HUDEP-2 (cell line): ENCODE data around the gene MFAP2.

Source experiments
- DNase-seq, 76 experiments: peaks; one replicate each; lab custom pipeline; 2025; ENCODE audit not compliant: unreplicated experiment in 76 of 76; lab: John Stamatoyannopoulos, UW

MFAP2 gene, protein sequence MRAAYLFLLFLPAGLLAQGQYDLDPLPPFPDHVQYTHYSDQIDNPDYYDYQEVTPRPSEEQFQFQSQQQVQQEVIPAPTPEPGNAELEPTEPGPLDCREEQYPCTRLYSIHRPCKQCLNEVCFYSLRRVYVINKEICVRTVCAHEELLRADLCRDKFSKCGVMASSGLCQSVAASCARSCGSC

DNA sequence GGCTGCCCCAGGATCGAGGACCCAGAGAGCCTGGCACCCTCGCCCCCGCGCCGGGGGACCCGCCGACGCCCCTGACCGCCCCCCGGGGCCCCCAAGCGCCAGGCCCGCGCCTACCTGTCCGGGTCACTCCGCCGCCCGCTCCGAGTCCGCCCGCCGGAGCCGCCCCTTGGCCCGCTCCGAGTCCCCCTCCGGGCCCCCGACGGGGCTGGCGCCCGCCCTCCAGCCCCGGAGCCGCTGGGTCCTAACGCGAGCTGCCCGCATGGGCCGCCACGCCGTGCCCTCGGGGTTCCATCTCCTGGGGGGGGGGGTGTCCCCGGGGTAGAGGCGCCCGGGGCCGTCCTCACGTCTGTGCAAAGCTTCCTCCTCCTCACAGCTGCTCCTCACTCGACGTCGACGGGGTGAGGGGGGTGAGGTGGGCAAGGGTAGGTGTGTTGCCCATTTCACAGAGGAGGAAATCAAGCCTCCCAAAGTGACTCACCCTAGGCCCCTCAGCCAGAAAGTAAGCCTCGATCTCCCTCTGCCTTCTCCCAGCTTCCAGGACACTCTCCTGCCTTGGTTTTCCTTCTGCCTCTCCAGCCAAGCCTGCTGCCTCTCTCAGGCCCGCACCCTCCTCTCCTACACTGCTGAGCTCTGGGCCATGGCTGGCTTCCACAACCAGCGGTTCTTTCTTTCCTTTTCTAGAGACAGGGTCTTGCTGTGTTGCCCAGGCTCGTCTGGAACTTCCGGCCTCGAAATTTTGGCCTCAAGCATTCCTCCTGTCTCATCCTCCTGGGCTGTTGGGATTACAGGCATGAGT, at the start of gene MFAP2:
Gene MFAP2, minus strand, starts transcription at position 148 of the 796 bp plus-strand sequence. CDS start 2,347 bp downstream, outside the sequence.
- DNase-seq: no peak

DNA sequence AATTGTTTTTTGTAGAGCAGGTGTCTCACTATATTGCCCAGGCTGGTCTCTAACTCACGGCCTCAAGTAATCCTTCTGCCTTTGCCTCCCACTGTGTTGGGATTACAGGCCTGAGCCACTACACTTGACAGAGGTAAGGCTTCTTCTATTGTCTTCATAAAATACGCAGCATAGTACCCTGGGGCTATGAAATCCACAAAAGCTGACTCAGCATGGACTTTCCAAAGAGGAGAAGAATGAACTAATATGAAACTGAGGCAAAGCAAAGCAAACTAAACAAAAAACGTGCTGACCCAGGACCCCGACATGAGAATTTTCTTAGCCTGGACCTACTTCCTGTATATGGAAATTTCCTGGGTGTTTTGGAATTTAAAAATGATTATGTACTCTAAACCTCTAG, 49.8 kb upstream of the MFAP2 start:
- DNase-seq: no peak

DNA sequence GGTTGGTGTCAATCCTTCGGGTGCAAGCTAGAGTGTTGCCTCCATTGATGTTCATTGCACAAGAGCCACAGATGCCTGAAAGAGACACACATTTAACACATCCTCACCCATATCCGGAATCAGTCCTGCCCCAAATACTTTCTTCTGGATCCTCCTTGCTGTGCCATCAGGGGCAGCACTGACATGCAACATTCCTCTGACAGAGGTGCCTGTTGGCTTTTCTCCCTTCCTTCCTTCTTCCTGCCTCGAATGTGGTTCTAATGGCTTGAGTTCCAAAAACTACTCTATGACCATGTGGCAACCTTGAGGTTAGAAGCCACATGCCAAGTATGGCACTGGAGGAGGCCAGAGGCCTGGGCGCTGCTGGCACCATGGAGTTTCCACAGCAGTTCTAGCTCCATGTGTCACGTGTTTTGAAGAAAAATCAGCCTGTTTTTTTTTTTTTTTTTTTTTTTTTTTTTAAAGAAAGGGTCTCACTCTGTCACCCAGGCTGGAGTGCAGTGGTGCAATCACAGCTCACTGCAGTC, 48.3 kb upstream of the MFAP2 start:
- no peak for DNase-seq

DNA sequence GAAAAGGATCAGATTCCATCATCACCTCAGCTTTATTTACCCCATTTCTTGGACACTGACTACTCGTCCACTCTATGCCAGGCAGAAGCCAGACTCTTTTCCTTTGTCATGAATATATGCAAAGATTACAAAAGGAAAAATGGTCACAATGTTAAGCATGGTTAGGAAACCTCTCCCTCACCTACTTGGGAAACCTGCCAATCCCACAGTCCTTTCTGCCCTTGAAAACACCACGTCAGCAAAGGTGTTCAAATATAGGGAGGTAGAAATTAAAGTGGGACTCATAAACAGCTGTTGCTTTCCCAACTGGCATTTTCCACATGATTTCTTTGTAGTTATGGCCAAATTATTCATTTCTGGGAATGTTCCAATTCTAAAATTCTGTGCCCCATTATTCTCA, 47.5 kb upstream of the MFAP2 start:
- DNase-seq: no peak

DNA sequence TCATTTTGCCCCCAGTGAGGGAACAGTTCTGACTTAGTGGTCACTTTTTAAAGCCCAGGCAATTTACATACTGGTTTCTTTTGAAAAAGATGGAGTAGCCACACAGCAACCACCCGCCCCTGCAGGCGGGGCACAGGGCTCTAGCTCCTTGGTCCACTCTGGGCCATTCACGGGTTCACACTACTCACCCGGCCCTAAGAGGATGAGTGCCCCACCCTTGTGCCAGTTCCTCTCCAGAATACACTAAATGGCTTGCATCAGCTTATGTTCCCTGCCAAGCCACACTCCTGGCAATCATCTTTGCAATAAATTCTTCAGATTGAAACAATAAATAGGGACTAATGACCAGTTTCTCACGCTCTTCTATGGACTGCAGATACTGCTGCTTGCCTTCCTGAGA, 47.0 kb upstream of the MFAP2 start:
- no peak for DNase-seq

DNA sequence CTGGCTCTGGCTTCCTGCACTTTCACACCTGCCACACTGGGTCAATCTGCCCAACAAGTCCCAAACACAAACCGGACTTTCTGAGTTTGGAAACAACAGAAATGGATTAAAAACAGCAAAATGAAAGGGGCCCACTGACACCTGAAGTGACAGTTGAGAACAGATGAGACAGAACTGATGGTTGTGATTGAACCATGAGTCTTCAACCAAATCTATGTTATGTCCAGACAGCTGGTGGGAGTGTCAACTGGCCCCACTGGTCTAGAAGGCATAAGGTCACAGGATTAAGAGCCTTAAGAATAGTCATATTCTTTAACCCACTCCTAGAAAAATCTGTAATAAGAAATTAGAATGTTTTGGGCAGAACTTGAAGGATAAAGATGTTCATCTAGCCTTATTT, 44.3 kb upstream of the MFAP2 start:
- DNase-seq: no peak

DNA sequence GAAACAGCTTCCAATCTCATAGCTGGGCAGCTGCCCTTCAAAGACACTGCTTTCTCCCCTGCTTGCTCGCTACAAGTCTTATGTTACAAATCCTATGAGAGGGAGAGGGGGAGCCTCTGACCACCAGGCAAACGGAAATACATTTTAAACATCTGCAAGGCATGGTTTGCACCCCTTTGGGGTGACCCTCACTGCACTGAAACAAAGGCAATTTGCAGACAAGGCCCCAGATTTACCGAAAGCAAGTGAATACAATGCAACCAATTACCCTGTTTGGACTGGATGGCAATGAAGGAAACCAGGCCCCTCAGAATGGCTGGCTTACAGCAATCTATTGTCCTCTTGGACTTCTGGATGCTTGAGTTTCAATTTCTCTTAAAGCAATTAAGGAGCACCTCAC, 43.2 kb upstream of the MFAP2 start:
- no peak for DNase-seq

DNA sequence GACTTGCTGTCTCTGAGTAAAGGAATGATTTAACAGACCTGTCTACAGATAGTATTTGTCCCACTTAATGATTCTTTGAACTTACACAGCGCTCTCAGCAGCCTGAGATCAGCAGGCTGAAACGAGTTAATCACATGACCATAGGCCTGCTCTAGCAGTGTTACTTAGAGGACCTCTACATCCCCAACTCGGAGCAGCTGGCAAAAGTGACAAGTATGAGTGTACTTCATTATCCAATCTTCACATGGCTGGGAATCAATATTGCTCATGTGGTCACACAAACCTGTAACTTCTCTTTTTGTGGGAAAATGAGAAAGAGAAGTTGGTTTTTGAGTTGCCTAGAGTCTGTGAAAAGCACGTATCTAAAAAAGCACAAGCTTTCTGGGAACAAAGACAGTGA, 42.7 kb upstream of the MFAP2 start:
- DNase-seq: no peak

DNA sequence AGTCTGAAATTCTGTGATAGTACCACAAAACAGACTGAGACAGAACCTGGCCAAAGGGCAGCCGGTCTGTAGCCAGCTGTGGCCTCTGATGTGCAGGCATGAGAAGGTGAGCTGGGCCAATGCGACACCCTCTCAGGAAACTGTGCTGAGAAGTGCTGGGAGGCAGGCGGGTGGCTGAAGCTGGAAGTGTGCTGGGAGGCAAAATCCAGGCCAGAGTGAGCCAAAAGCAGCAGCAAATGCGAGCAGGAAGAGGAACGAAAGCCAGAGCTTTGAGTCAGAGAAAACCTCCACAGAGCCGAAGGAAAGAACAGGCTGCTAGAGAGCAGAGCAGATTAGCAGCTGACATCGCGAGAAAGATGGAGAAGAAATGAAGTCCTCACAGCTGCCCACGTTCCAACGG, 41.5 kb upstream of the MFAP2 start:
- DNase-seq: no peak

DNA sequence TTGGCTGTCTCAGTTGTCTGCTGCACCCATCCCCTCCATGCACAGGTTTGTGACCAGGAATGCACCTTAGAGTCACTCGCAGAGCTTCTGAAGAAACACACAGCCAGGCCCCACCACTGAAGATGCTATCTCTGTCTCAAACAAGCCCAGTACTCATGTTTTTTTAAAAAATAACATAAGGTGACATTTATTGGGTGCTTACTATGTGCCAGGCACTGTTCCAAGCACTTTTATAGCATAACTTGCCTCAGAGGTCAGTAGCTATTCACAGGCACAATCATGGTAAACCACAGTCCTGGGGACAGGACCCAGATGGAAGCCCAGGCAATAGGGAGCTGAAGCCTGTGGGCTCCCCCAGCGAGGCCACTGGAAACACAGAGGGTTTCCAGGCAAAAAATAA, 40.1 kb upstream of the MFAP2 start:
- no peak for DNase-seq

DNA sequence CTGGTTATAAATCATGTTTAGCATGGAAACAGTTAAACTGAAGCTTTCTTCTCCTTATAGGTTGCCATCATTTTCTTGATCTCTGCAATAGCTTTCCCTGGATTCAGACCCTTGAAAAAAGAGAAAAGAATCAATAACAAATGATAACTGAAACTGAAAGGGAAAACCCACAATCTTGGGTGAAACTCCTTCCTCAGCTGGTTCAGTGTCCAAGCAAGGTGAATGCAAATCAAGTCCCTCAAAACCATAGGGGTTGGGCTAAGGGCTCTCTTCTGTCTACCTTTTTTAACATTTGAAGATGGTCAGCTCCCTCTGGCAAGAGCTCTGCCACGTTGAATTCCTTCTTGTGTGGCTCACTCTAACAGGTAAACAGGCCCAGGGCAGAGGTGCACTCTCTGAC, 38.4 kb upstream of the MFAP2 start:
- no peak for DNase-seq

DNA sequence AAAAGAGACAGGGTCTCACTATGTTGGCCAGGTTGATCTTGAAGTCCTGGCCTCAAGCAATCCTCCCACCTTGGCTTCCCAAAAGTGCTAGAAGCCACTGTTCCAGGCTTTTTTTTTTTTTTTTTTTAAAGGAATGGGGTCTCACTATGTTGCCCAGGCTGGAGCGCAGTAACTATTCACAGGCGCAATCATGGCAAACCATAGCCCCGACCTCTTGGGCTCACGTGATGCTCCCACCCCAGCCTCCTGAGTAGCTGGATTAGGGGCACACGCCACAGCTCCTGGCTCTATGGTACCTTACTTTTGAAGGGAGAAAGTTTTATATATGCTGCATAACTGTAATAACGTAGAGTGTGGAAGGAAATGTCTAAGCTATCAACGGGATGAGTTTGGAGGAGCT, 37.0 kb upstream of the MFAP2 start:
- DNase-seq: no peak

DNA sequence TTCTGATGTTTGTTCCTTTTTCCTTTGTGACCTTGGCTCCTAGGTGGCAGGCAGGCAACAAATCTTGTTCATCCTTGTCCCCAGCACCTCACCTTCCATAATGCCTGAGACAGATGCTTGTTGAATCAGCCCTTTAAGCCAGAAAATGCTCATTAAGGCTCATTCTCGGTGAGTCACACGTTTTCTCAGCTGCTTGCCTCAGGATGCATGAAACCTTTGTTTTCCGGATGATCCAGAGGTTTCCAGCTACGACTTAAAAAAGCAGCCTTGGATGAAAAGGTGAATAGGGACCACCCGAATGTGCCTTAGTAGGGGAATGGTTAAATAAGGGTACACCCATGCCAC, 35.9 kb upstream of the MFAP2 start:
- no peak for DNase-seq

DNA sequence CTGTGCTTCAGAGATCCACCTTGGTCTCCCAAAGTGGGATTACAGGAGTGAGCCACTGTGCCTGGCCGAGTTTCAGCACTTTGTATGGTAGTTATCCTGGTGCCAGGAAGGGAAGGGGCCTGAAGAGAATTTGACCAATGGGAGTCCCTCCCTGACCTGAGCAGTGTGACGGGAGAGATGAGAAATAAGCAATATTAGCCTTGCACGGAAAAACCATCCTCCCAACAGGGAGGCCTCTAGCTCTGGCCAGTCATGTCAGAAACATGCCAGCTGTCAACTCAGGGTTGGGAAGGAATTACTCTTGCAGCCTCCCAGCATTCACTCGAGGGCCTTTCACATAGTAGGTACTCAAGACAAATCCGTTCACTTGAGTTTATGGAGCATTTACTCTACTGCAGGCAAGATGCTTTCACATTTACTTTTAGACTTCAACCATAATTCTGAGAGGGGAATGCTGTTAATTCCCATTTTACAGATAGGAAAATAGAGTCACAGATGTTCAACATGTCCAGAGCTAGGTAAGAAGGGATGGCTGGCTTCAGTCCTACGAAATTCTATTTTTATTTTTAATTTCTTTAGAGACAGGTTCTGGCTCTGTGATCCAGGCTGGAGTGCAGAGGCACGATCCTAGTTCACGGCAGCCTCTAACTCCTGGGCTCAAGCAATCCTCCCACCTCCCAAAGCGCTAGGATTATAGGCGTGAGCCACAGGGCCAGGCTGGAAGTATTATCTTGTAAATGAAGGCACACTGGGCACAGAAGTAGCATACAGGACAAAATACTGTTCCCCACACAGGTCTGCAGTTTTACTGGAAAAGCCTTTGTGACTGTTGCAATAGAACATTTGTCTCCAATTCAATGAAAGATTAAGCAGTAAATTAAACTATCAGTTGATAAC, 34.5 kb upstream of the MFAP2 start:
- DNase-seq: no peak

DNA sequence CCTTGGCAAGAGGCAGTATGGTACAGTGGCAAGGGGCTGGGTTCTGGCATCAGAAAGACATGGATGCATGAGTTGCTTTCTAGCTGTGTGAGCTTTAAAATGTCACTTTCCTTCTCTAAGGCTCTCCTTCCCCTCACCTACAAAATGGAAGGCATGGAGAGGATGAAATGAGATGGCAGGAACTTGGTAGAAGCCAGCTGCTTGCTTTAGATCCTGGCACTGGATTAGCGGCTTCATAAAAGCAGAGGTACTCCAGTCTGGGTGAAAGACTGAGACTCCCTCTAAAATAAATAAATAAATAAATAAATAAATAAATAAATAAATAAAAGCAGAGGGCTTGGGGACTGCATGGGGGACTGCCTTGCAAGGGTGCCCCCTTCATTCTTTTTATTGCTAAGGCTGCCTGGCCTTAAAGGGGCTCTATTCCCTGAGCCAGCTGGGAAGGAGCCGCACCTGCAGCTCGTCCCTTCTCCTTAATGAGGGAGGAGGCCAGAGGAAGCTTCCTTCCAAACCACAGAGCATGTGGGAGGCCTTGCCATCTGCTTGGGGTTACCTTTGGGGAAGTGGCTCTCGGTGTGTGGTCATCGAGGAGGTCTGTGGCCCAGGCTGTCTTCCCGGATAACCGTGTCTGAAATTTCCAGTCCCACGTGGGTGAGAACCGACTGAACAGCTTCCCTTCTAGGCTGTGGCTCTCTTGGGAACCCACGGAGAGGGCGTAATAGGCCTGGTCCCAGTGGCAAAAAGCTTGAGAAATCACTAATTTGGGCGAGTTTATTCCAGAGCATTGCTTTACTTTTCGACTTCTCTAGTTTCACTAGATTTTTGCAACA, 33.3 kb upstream of the MFAP2 start:
- DNase-seq: peak in 2 of 76 experiments; percentile 1 to 25

DNA sequence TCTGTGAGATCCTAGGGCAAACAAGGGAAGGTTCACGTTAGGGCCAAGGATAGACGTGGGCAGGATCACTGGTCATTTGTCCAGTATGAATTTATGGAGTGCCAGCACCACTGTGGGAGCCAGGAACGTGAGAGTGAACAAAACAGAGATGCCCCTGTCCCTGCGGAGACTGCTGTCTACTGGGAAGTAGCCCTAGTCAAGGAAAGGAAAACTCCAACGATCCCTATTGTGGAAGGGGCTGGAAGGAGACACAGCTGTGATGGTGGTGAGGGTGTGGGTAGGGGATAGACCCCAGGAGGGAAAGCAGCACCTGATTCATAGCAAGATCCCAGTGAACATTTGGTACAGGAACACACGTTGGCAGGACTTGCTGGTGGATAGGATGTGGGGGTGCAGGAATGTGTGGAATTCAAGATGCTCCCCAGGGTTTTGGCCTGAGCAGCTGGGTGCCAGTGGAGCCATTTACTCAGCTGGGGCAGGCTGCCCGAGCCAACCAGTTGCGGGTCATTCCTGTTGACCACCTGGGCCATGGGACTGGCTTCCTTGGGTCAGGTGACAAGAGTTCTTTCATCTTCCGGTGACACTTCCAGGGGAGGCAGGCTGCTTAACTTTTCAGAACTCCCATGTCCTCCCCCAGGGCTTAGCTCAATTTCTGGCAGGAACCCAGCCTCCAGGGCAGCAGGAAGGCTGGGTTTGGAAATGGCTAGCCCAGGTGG, 32.5 kb upstream of the MFAP2 start:
- no peak for DNase-seq

DNA sequence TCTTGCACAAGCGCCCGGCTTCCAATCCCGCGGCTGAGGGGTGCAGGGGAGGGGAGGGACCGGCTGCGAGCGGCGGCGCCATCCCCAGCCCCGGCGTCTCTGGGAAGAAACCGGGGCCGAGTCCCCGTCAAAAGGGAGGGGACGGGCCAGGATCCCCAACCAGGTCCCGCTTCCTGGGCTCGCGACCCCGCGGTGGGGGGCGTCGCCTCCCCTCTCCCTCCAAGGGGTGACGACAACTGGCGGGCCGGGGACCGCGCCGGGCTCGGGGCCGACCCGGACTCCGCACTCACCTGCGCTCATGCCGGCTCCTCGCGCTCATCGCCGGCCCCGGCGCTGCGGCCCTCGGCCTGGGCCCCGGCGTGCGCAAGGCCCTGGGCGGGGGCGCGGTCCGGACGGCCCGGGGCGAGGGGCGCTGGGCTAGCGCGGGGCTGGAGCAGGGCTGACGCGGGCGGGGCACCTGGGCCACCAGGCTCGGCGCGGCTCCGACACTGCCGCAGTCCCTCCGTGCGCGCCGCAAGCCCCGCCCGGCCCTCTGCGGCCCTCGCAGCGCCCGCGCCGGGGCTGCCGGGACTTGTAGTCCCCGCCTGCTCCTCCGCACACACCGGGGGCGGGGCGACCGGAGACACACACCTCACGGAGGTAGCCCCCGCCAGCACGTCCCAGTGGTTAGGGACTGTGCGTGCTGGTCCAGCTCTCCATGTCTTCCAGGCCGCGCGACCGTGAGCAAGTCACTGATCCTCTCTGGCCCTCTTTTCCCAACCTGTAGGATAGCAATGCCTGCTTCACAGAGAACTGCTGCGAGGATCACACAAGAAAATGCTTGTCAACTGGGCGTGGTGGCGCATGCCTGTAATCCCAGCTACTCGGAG, 31.3 kb upstream of the MFAP2 start, which contains the start of gene ATP13A2:
Gene ATP13A2, minus strand, starts transcription at position 490 of the 869 bp plus-strand sequence. Its CDS starts 190 bp downstream, at position 300.
- DNase-seq: peak in 65 of 76 experiments; percentile 4 to 76 (median 55)

DNA sequence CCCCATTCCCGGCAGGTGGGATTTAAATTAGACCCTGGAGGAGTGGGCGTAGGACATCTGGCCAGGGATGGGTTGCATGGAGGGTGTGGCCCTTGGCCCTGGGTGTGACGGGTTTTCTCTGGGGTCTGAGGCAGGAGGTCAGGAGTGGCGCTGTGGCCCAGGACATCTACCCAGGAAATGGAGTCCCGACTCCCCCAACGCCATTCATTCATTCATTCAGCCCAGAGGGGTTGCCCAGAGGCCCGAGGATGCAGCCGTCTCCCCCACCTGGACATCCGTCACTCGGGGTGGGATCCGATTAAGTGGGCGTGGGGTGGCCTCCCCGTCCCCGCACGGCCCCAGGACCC, 30.6 kb upstream of the MFAP2 start:
- DNase-seq: no peak

DNA sequence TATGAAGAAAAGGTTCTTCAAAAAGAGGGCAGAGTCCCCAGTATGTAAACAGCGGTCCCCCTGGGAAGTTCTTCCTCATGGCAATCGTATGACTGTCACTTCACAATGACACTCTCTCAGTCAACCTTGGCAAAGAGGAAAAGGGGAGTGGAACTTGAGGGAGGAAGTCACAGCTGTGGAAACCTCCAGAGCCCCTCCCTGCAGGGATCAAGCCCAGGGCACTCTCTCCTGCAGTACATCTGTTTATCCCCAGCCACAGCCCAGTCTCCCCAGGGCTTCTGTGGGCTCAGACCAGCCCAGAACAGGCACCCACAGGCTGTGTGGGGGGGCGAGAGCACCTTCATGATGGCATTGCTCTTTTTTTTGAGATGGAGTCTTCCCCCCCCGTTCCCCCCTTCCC, 29.3 kb upstream of the MFAP2 start:
- no peak for DNase-seq
